GM18517 (cell line): ENCODE data around the gene CWF19L1.

Experiments
- ATAC-seq: cut with Tn5 transposase; IDR thresholded peaks from one replicate; pipeline ENCODE4 v1.9.1; 2021; ENCODE audit warnings: mild to moderate bottlenecking, moderate library complexity; ENCODE audit not compliant: unreplicated experiment

Gene CWF19L1

DNA sequence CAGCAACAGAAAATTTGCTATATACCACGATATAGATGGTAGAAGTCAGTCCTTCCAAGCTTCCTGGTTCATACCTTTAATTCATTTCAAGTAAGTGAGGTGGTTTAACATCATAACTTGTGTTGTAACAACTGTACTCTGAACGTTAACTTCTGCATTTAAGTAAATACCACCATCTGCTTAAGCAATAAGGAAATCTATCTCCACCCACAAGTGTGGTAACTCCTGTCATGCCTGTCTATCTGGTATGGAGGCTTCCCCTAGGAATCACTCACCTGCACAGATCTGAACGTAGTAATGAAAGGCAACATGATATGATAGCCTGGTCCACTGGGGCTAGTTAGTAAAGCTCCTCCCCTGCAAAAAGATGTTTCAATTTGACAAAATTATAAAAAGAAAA is 84.0 kb downstream of the CWF19L1 start:
- no peak for ATAC-seq

GRCh38 chr10:100182908-100183307 is 84.5 kb downstream of the CWF19L1 start:
- no peak for ATAC-seq
